HepG2 (cell line): Measurements from ENCODE around the gene MAP3K2. TPM values are rescaled to one million over a fixed set of nuclear protein-coding genes. Genes with fewer than 3 reads are reported as not detected.

Experiments used
- ADNP ChIP-seq: sonication (generic); formaldehyde crosslinking; IDR thresholded peaks from 2 replicates; pipeline ENCODE4 v1.4.0; 2020; ENCODE audit warnings: missing genetic modification reagents
- ARHGAP35 ChIP-seq: sonication (generic); formaldehyde crosslinking; IDR thresholded peaks from 2 replicates; pipeline ENCODE4 v1.9.0; 2022; ENCODE audit warnings: mild to moderate bottlenecking, inconsistent platforms, moderate library complexity, missing genetic modification reagents, borderline replicate concordance
- ETV5 ChIP-seq: IDR thresholded peaks from 2 replicates; pipeline ENCODE4 v1.6.1; 2018; ENCODE audit warnings: missing biosample characterization, missing genetic modification reagents, inconsistent platforms, borderline replicate concordance
- HNRNPL ChIP-seq: fragments of 200-400 bp; formaldehyde crosslinking; IDR thresholded peaks from 2 replicates; pipeline ENCODE4 v1.6.1; 2017; ENCODE audit warnings: mild to moderate bottlenecking, low read depth, low read length
- IRF2 ChIP-seq: IDR thresholded peaks from 2 replicates; pipeline ENCODE4 v1.6.1; 2018; ENCODE audit warnings: missing genetic modification reagents, missing compliant biosample characterization
- MED8 ChIP-seq: sonication (generic); formaldehyde crosslinking; IDR thresholded peaks from 2 replicates; pipeline ENCODE4 v1.8.1; 2023; ENCODE audit warnings: mild to moderate bottlenecking, missing genetic modification reagents; ENCODE audit not compliant: insufficient replicate concordance
- REXO4 ChIP-seq: sonication (generic); formaldehyde crosslinking; IDR thresholded peaks from 2 replicates; pipeline ENCODE4 v1.8.0; 2022; ENCODE audit warnings: missing genetic modification reagents, mild to moderate bottlenecking, borderline replicate concordance
- SALL2 ChIP-seq: sonication (generic); formaldehyde crosslinking; IDR thresholded peaks from 2 replicates; pipeline ENCODE4 v1.8.1; 2023; ENCODE audit warnings: mild to moderate bottlenecking, missing genetic modification reagents, inconsistent platforms
- SNAI1 ChIP-seq: sonication (generic); formaldehyde crosslinking; IDR thresholded peaks from 2 replicates; pipeline ENCODE4 v1.5.0; 2020; ENCODE audit warnings: mild to moderate bottlenecking, missing genetic modification reagents, borderline replicate concordance
- SNRNP70 ChIP-seq: fragments of 200-400 bp; formaldehyde crosslinking; IDR thresholded peaks from 2 replicates; pipeline ENCODE4 v1.6.1; 2017; ENCODE audit warnings: mild to moderate bottlenecking, low read depth, low read length, moderate library complexity
- SOX13 ChIP-seq, 3 experiments: fragments of 450-650 bp in 1 of 3; sonication (generic) in 1 of 3; formaldehyde crosslinking in 1 of 3; IDR thresholded peaks in 2 of 3; conservative IDR thresholded peaks in 1 of 3; 2 replicates each; pipeline versions ENCODE4 v1.5.0 to v1.6.1; 2016 to 2020; ENCODE audit warnings: antibody characterized with exemption in 1 of 3, mild to moderate bottlenecking in 1 of 3, missing compliant biosample characterization in 1 of 3, missing genetic modification reagents in 1 of 3, moderate library complexity in 1 of 3
- TAF1 ChIP-seq: sonication (generic); formaldehyde crosslinking; IDR thresholded peaks from 2 replicates; pipeline ENCODE4 v1.4.0; 2020; ENCODE audit warnings: missing genetic modification reagents
- TEAD2 ChIP-seq: sonication (generic); formaldehyde crosslinking; IDR thresholded peaks from 2 replicates; pipeline ENCODE4 v1.9.0; 2021; ENCODE audit warnings: missing genetic modification reagents
- ZBTB1 ChIP-seq: sonication (generic); formaldehyde crosslinking; IDR thresholded peaks from 2 replicates; pipeline ENCODE4 v1.4.0; 2020; ENCODE audit warnings: missing genetic modification reagents, borderline replicate concordance
- ZBTB42 ChIP-seq: sonication (generic); formaldehyde crosslinking; IDR thresholded peaks from 2 replicates; pipeline ENCODE4 v1.5.0; 2020; ENCODE audit warnings: mild to moderate bottlenecking, missing genetic modification reagents
- ZEB1 ChIP-seq: IDR thresholded peaks from 2 replicates; pipeline ENCODE4 v1.6.1; 2012; ENCODE audit warnings: mild to moderate bottlenecking, low read depth, inconsistent platforms; ENCODE audit not compliant: insufficient replicate concordance
- ZNF24 ChIP-seq: fragments of 450-650 bp; IDR thresholded peaks from 2 replicates; pipeline ENCODE4 v1.6.1; 2017; ENCODE audit warnings: antibody characterized with exemption, mild to moderate bottlenecking
- ZNF335 ChIP-seq: sonication (generic); formaldehyde crosslinking; IDR thresholded peaks from 2 replicates; pipeline ENCODE4 v1.4.0; 2020; ENCODE audit warnings: missing genetic modification reagents
- ZNF343 ChIP-seq: sonication (generic); formaldehyde crosslinking; IDR thresholded peaks from 2 replicates; pipeline ENCODE4 v1.4.0; 2020; ENCODE audit warnings: mild to moderate bottlenecking, missing genetic modification reagents
- ZNF850 ChIP-seq: sonication (generic); formaldehyde crosslinking; conservative IDR thresholded peaks from 2 replicates; pipeline ENCODE4 v1.9.0; 2021; ENCODE audit warnings: mild to moderate bottlenecking, missing genetic modification reagents
- polyA plus RNA-seq, 8 experiments: library from polyadenylated mRNA; depleted of rRNA in 3 of 8; stranded (reverse) in 7 of 8; unstranded in 1 of 8; fragments of >200 nt; fragmentation: Illumina TruSeq in 4 of 8; extraction: Trizol in 4 of 8; gene quantifications; 2 replicates each; pipeline versions ENCODE4 v1.2.1 to v1.2.3, GENCODE V29; 2011 to 2016; ENCODE audit warnings: low read depth in 4 of 8, missing spikeins in 1 of 8, mixed read lengths in 1 of 8; ENCODE audit not compliant: insufficient read depth in 1 of 8
- total RNA-seq, 5 experiments: library from RNA; depleted of rRNA; stranded (reverse); fragments of >200 nt; fragmentation: Illumina TruSeq; extraction: Trizol; gene quantifications; 2 replicates each; pipeline ENCODE4 v1.2.3, GENCODE V29; 2016; ENCODE audit warnings: low read depth in 1 of 5
- TF ChIP-seq, protein P1 (sequence below): sonication (generic); formaldehyde crosslinking; IDR thresholded peaks from 2 replicates; pipeline ENCODE4 v1.4.0; 2020; ENCODE audit warnings: missing genetic modification reagents
- TF ChIP-seq, protein P2 (sequence below): sonication (generic); formaldehyde crosslinking; IDR thresholded peaks from 2 replicates; pipeline ENCODE4 v1.4.0; 2020; ENCODE audit warnings: missing genetic modification reagents
- TF ChIP-seq, protein P3 (sequence below): sonication (generic); formaldehyde crosslinking; IDR thresholded peaks from 2 replicates; pipeline ENCODE4 v1.4.0; 2020; ENCODE audit warnings: missing genetic modification reagents, low read depth, mild to moderate bottlenecking, borderline replicate concordance

MAP3K2 gene
- total and polyA plus RNA-seq, 2 of the 13 experiments (the other 11 are each of a cell fraction or from before 2014, with no cell fraction given), result 12.2 to 37.2 TPM

DNA sequence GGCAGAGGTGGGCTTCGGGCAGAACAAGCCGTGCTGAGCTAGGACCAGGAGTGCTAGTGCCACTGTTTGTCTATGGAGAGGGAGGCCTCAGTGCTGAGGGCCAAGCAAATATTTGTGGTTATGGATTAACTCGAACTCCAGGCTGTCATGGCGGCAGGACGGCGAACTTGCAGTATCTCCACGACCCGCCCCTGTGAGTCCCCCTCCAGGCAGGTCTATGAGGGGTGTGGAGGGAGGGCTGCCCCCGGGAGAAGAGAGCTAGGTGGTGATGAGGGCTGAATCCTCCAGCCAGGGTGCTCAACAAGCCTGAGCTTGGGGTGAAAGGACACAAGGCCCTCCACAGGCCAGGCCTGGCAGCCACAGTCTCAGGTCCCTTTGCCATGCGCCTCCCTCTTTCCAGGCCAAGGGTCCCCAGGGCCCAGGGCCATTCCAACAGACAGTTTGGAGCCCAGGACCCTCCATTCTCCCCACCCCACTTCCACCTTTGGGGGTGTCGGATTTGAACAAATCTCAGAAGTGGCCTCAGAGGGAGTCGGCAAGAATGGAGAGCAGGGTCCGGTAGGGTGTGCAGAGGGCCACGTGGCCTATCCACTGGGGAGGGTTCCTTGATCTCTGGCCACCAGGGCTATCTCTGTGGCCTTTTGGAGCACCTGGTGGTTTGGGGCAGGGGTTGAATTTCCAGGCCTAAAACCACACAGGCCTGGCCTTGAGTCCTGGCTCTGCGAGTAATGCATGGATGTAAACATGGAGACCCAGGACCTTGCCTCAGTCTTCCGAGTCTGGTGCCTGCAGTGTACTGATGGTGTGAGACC lies 30.7 kb upstream of the MAP3K2 start, which contains the start of gene PROC (continued):
- TF ChIP-seq, protein P1, sequence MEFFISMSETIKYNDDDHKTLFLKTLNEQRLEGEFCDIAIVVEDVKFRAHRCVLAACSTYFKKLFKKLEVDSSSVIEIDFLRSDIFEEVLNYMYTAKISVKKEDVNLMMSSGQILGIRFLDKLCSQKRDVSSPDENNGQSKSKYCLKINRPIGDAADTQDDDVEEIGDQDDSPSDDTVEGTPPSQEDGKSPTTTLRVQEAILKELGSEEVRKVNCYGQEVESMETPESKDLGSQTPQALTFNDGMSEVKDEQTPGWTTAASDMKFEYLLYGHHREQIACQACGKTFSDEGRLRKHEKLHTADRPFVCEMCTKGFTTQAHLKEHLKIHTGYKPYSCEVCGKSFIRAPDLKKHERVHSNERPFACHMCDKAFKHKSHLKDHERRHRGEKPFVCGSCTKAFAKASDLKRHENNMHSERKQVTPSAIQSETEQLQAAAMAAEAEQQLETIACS, result peak; percentile 55
- TF ChIP-seq, protein P2, sequence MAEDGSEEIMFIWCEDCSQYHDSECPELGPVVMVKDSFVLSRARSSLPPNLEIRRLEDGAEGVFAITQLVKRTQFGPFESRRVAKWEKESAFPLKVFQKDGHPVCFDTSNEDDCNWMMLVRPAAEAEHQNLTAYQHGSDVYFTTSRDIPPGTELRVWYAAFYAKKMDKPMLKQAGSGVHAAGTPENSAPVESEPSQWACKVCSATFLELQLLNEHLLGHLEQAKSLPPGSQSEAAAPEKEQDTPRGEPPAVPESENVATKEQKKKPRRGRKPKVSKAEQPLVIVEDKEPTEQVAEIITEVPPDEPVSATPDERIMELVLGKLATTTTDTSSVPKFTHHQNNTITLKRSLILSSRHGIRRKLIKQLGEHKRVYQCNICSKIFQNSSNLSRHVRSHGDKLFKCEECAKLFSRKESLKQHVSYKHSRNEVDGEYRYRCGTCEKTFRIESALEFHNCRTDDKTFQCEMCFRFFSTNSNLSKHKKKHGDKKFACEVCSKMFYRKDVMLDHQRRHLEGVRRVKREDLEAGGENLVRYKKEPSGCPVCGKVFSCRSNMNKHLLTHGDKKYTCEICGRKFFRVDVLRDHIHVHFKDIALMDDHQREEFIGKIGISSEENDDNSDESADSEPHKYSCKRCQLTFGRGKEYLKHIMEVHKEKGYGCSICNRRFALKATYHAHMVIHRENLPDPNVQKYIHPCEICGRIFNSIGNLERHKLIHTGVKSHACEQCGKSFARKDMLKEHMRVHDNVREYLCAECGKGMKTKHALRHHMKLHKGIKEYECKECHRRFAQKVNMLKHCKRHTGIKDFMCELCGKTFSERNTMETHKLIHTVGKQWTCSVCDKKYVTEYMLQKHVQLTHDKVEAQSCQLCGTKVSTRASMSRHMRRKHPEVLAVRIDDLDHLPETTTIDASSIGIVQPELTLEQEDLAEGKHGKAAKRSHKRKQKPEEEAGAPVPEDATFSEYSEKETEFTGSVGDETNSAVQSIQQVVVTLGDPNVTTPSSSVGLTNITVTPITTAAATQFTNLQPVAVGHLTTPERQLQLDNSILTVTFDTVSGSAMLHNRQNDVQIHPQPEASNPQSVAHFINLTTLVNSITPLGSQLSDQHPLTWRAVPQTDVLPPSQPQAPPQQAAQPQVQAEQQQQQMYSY, result peak; percentile 59; the same call in 1 of the 2 replicates
- TF ChIP-seq SNAI1 (CRISPR knock-in tag), result peak; percentile 13; the same call in 1 of the 2 replicates
- TF ChIP-seq ADNP (CRISPR knock-in tag), result no peak
- TF ChIP-seq ZNF343 (CRISPR knock-in tag), result peak; percentile 96; the same call in 1 of the 2 replicates
- TF ChIP-seq ZBTB1 (CRISPR knock-in tag), result peak; percentile 58; the same call in 1 of the 2 replicates
- TF ChIP-seq ZNF24, result peak; percentile 46; the same call in 1 of the 2 replicates
- TF ChIP-seq SNRNP70, result no peak
- TF ChIP-seq ZNF335 (CRISPR knock-in tag), result peak; percentile 46; the same call in 1 of the 2 replicates
- TF ChIP-seq, protein P3, sequence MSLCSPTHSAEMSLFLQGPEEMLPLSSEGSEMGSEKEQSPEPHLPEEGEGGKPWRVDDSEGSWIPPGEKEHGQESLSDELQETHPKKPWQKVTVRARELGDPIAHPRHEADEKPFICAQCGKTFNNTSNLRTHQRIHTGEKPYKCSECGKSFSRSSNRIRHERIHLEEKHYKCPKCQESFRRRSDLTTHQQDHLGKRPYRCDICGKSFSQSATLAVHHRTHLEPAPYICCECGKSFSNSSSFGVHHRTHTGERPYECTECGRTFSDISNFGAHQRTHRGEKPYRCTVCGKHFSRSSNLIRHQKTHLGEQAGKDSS, result peak; percentile 90
- TF ChIP-seq ZNF850 (CRISPR knock-in tag), result 0 out of 2 replicates have a peak, but pooled peaks have one; percentile 85
- peak; percentile 44 for TF ChIP-seq ETV5
- peak; percentile 80; the same call in 1 of the 2 replicates for TF ChIP-seq ARHGAP35
- TF ChIP-seq SALL2 (CRISPR knock-in tag), result peak; percentile 79; the same call in 1 of the 2 replicates
- peak; percentile 20; the same call in 1 of the 2 replicates for TF ChIP-seq REXO4 (CRISPR knock-in tag)
- no peak for TF ChIP-seq MED8 (CRISPR knock-in tag)
- TF ChIP-seq ZBTB42 (CRISPR knock-in tag), result peak; percentile 91
- peak; percentile 96; the same call in 1 of the 2 replicates for TF ChIP-seq TAF1 (CRISPR knock-in tag)
- peak; percentile 50 for TF ChIP-seq IRF2
- no peak; the same call in 1 of the 2 replicates for TF ChIP-seq TEAD2 (CRISPR knock-in tag)
- peak; percentile 89 for TF ChIP-seq HNRNPL
- peak; percentile 56 for TF ChIP-seq ZEB1
- peak; percentile 51; the same call in 1 of the 2 replicates for TF ChIP-seq SOX13 (IDR thresholded peaks at IDR 0.05)
- peak in 1 of 2 experiments; percentile 63; a peak in 2 of 4 replicates for TF ChIP-seq SOX13 (CRISPR knock-in tag; conservative IDR thresholded peaks at IDR 0.05 in 1 of 2, IDR thresholded peaks at IDR 0.05 in 1 of 2)
